GM18520 (cell line): Measurements from ENCODE around the gene POC5.
"Not testable (repeated sequence)": the region's sequence is repeated elsewhere in the genome, so short reads cannot be mapped to it uniquely, and the experiment has no call there.

Source experiments
- ATAC-seq: cut with Tn5 transposase; IDR thresholded peaks from one replicate; pipeline ENCODE4 v1.9.1; 2021; ENCODE audit not compliant: unreplicated experiment

POC5 gene

GRCh38 chr5:75706016-75706415 lies 11.2 kb downstream of the POC5 start:
- no peak for ATAC-seq

- no peak for ATAC-seq
Observed at GRCh38 chr5:75701856-75702255, 15.4 kb downstream of the POC5 start.

GRCh38 chr5:75695472-75696351 lies 21.5 kb downstream of the POC5 start:
- ATAC-seq = not testable (repeated sequence)

- ATAC-seq = no peak
Observed at GRCh38 chr5:75694781-75695180, 22.5 kb downstream of the POC5 start.

DNA sequence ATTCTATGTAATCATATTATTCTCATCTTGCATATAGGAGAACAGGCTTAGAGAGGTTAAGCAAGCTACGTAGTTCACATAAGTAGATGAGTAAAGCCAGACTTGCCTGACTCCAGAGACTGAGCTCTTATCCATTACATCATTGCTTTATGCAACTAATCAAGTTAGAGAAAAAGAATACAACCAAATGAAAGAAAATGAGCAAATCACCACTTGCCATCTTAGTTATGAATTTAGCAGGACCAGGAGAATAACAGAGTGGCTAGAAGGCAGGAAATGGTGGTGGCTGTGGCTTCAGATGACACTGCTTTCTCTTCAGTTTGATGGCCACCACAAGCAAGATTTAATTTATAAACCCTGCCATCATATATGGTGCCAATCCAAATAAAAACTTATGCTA lies 26.6 kb downstream of the POC5 start:
- ATAC-seq = no peak

- ATAC-seq = no peak
Observed at GRCh38 chr5:75686480-75686879, 30.8 kb downstream of the POC5 start.

DNA sequence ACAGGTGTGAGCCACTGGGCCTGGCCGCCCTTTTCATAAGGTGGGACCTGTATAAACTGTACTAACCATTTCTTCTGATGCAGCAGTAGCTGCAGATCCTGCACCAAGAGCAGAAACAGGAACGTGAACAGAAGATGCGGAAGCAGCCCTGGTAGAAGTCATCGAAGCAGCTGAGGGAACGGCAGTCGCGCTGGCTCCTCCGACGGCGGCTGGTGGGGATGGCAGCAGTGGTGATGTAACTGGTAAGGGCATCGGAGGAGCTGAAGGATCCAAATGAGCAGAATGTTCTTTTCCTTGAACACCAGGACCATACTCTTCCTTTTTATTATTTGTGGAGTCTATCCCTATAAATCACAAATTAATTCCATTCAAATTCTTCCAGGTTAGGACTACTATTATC lies 32.1 kb downstream of the POC5 start:
- ATAC-seq = no peak

DNA sequence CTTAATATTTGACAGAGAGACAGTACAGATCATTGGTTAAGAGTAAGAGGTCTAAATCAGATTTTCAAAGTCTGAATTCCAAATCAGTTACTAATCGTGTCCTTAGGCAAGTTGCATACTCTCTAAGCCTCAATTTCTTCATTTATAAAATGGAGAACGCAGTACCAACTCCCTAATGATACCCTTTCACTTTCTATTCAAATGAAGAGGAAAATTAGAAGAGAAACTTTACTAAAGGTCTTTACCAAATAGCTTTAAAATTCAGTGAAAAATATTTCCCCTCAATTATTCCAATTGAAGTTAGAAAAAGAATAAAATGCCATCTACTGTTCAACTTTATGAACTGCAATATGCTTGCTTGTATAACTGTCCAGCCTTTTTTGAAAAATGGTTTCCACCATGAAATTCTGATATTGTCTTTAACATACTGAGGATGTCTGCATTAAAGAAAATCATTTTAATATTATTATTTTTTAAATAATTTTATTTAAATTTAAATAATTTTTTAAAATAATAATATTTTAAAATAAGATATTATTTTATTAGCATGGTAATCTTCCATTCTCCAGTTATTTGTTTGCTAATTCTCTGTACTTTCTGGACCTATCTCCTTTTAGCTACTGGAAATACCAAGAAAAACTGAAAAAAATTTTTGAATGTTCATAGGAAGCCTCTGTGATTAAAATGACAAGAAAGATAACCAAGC lies 36.0 kb downstream of the POC5 start:
- peak; percentile 40 for ATAC-seq

DNA sequence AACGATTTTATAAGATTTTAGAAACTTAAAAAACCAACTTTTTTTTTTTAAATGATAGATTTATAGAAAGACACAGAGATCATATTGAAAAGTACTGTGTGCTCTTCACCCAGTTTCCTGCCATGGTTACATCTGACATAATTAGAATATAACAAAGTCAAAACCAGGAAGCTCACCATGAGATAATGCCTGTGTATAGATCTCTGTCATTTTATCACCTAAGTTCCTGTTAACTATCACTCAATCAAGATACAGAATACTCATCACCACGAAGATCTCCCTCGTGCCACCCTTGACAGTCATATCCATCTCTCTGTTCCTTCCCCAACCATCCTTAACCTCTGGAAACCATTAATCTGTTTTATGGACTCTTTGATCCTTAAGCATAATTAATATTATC lies 39.1 kb downstream of the POC5 start:
- no peak for ATAC-seq

DNA sequence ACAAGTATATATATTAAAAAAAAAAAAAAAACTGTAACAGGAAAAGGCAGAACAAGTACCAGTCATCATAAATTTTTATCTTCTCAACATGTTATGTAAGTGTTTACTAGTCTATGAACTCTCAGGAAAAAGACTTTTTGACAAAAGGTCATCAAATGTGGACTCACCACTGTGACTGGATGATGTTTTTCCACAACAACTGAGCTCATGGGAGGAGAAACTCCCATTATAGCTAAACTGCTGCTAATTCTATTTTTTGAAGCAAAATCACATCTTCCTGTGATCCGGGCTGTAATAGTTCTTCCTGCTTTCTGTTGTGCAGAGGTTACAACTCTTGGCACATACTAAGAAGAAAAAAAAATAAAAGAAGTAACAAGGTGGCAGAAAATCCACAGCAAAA lies 39.6 kb downstream of the POC5 start:
- ATAC-seq = no peak

- no peak for ATAC-seq
Observed at GRCh38 chr5:75675783-75676182, 41.5 kb downstream of the POC5 start.

- no peak for ATAC-seq
Observed at GRCh38 chr5:75672616-75673015, 44.6 kb downstream of the POC5 start.

- no peak for ATAC-seq
Observed at GRCh38 chr5:75671506-75671905, 45.7 kb downstream of the POC5 start.

- ATAC-seq = no peak
Observed at GRCh38 chr5:75670577-75670976, 46.7 kb downstream of the POC5 start.

DNA sequence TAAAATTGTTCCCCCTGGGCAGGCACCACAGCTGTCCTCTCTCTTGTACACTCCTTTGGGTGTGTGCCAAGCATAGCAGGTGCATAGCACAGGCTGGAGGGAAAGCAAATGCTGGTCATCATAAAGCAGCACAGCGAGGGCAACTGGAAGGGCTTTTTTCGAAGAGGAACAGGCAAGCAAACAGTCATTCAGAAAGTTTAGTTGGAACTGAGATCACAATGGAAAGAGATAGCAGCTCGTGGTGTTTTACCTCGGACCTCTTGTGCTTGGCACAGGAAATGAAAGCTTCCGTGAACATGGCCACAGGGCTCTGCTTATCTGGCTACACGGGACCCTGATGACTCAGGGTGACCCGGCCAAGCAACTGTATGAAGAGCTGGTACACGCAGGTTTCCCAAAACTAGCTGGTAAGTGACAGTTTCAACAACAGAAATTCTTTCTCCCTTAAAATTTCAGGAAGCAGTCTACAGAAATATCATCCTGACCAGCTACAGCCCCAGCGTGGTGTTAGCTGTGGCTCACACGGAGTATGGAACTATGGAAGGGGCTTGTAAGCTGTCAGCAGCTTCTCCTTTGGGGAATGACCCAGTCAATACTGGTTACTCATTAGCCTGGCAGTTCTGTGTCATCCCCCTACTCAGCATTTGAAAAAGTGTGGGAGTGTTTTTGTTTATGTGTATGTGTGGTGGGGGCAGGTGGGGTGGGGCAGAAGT lies 48.1 kb downstream of the POC5 start:
- ATAC-seq = peak; percentile 92

GRCh38 chr5:75668445-75668844 lies 48.8 kb downstream of the POC5 start:
- no peak for ATAC-seq

DNA sequence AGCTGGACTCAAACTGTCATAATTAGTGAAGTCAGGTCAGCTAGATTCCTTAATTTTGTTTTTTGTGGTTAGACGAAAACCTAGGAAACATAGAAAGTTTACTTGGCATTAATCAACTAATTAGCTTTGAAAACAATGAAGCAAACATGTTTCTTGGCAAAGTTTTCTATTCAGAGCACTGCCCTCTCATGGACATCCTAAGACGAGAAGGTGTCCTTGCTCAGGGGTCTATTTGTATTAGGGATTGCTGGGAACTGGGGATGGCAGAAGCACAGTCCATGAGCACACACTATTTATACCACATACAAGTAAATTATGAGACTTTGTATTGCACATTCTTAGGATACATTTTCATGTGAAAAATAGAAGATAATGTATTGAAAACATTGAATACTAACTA lies 49.7 kb downstream of the POC5 start:
- ATAC-seq = no peak

DNA sequence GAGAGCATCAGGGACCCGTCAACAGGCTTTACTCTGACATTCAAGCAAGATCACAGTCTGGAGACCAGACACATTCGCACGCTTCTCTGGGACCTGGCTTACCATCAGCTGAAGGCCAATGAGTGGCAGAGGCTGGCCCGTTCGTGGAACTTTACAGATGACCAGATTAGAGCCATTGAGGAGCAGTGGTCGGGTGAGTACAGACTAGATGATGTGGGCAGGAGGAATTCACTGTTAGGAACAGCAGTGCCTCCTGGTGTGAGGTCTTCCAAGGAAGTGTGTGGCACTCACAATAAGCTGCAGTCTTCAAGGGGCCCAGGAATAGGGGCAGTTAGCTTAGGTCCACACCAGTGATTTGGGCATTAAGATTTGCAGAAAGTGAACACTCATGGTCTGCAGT lies 50.4 kb downstream of the POC5 start:
- no peak for ATAC-seq

DNA sequence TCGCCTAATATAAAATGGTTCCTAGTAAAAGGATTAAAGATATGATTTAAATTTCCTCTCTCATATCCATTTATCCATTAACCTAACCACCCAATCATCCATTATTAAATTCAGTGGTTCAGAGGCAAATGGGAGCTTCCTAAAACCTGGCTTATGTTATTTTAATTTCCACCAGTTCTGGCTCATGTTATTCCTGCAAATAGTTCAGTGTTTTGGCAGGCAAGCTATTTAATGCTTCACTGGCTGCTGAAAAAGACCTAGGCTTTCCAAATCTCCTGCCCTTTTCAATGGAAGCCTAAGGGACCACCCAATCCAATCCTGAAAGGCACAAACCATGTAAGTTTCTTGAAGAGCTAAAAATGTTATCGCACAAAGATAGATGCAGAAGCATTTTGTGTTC lies 52.3 kb downstream of the POC5 start:
- no peak for ATAC-seq

DNA sequence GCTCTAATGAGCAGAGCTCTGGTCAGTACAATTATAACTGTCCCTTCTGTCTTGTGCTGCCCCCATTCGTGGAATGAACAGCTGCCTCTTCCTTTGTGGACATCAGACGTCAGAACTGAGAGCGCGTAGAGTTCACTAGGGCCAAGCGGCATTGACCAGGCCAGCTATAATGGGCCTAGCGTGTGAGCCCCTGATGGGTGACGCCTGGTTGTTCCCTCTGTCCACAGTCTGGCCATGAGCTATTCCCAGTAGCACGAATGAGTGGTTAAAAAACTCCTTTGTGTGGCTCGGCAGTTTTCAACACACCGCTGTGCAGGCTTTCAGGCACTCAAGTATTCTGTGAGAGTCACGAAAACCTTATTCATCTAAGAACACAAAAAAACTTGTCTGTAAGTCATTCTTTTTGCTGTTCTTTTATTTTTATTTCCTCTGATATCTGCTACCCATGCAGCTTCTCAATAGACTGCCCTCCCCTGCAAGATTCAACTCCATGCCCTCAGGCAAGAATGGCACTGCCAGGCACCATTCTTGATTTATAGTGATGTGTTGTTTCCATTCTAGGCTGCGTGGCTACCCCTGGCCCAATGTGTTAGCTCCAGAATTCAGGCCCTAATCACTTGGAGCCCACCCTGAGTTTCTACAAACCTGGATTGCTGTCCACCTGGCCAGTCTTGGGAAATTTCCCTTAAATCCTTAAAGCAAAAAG lies 53.5 kb downstream of the POC5 start:
- ATAC-seq = no peak

DNA sequence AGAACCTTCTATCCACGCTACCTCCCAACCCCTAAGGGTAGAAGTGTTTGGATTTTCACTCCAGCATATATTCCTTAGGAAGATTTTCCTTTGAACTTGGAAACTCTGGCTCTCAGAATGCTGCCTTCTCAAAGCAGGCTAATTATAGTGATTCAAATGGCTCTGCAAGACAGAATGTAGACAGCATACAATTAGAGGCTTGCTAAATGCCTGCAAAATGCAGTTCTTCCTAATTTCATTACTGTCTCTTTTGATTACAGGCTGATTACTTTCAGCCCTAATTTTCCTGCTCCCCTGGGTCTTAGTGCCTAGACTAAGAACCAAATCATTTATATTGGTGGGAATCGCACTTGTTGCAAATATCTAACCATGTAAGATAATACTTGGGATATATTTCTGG lies 55.2 kb downstream of the POC5 start:
- ATAC-seq = no peak
